OCI-LY3 (cell line): Measurements from ENCODE around the gene MTUS2.

Experiments used
- H2AFZ ChIP-seq: fragments of 200-600, 300-600 bp; shearing (Covaris generic); 2 replicates; pipeline ENCODE4 v1.6.0; 2014; ENCODE audit warnings: antibody characterized with exemption, low read depth, low read length
- H3K27ac ChIP-seq: fragments of 200-600, 300-600 bp; sonication (generic); 2 replicates; pipeline ENCODE4 v1.5.1; 2014; ENCODE audit warnings: mild to moderate bottlenecking, low read length, moderate library complexity, mixed read lengths
- H3K27me3 ChIP-seq: fragments of 200-600, 300-600 bp; sonication (generic); 2 replicates; pipeline ENCODE4 v1.6.1; 2014; ENCODE audit warnings: low read depth, low read length, mixed read lengths
- H3K36me3 ChIP-seq: fragments of 200-600, 300-600 bp; sonication (generic); replicated peaks from 2 replicates; pipeline ENCODE3; 2014; ENCODE audit warnings: low read depth, low read length, mixed read lengths
- H3K4me1 ChIP-seq: fragments of 300-600, 200-600 bp; sonication (generic); 2 replicates; pipeline ENCODE4 v1.6.1; 2014; ENCODE audit warnings: low read length, mixed read lengths
- H3K4me2 ChIP-seq: fragments of 200-600, 300-600 bp; sonication (generic); 2 replicates; pipeline ENCODE4 v1.6.1; 2014; ENCODE audit warnings: low read length, mixed read lengths
- H3K4me3 ChIP-seq: fragments of 300-600, 200-600 bp; sonication (generic); 2 replicates; pipeline ENCODE4 v1.5.1; 2014; ENCODE audit warnings: antibody characterized with exemption, mild to moderate bottlenecking, low read length, moderate library complexity
- H3K79me2 ChIP-seq: fragments of 300-600, 200-600 bp; shearing (Covaris generic); 2 replicates; pipeline ENCODE4 v1.6.1; 2014; ENCODE audit warnings: mild to moderate bottlenecking, low read length, mixed read lengths
- H3K9ac ChIP-seq: fragments of 300-600, 200-600 bp; shearing (Covaris generic); 2 replicates; pipeline ENCODE4 v1.6.0; 2014; ENCODE audit warnings: mild to moderate bottlenecking, low read length, moderate library complexity
- H3K9me3 ChIP-seq: fragments of 200-600, 300-600 bp; shearing (Covaris generic); 2 replicates; pipeline ENCODE4 v1.6.1; 2014; ENCODE audit warnings: low read length, mixed read lengths; ENCODE audit not compliant: insufficient read depth
- H4K20me1 ChIP-seq: fragments of 200-600, 300-600 bp; sonication (generic); 2 replicates; pipeline ENCODE4 v1.6.1; 2016; ENCODE audit warnings: low read length, mixed read lengths; ENCODE audit not compliant: insufficient read depth
- EZH2phosphoT487 ChIP-seq: fragments of 200-600 bp; shearing (Covaris generic); IDR thresholded peaks from 2 replicates; pipeline ENCODE4 v1.6.1; 2018; ENCODE audit warnings: antibody characterized with exemption, mixed run types, low read depth
- TF ChIP-seq, protein P1 (sequence below): fragments of 200-600, 300-600 bp; sonication (generic); IDR thresholded peaks from 2 replicates; pipeline ENCODE4 v1.5.1; 2014; ENCODE audit warnings: antibody characterized with exemption, low read length, low read depth

MTUS2 gene

DNA sequence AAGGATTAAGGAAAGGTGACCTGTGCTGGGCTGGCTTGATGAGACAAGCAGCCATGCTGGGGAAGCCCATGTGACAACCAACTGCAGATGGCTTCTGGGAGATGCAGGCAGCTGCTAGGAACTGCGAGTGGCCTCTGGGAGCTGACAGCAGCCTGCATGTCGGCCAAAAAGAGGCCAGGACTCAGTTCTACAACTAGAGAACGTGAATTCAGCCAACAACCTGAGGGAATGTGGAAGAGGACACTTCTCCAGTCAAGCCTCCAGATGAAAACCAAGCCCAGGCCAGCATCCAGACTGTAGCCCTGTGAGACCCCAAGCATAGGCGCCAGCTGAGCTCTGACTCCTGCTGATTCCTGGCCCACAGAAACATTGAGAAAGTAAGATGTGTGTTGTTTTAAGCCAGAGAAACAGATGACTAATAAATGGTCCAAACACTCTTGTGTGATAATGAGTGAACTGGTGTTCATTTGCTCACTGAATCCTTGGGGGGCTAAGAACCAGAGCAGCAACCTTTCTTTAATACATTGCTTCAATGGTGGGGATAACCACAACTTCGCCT lies 730.4 kb downstream of the MTUS2 start:
- peaks cover 52% of the 10 kb centered on the region for H3K36me3 ChIP-seq
- TF ChIP-seq, protein P1, sequence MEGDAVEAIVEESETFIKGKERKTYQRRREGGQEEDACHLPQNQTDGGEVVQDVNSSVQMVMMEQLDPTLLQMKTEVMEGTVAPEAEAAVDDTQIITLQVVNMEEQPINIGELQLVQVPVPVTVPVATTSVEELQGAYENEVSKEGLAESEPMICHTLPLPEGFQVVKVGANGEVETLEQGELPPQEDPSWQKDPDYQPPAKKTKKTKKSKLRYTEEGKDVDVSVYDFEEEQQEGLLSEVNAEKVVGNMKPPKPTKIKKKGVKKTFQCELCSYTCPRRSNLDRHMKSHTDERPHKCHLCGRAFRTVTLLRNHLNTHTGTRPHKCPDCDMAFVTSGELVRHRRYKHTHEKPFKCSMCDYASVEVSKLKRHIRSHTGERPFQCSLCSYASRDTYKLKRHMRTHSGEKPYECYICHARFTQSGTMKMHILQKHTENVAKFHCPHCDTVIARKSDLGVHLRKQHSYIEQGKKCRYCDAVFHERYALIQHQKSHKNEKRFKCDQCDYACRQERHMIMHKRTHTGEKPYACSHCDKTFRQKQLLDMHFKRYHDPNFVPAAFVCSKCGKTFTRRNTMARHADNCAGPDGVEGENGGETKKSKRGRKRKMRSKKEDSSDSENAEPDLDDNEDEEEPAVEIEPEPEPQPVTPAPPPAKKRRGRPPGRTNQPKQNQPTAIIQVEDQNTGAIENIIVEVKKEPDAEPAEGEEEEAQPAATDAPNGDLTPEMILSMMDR, result no peak
- no peak for TF ChIP-seq EZH2phosphoT487
- H3K9me3 ChIP-seq, result no peaks in the 10 kb centered on the region
- H3K27me3 ChIP-seq, result no peaks in the 10 kb centered on the region
- no peak overlapping the region for H3K4me2 ChIP-seq
- H2AFZ ChIP-seq, result no peak overlapping the region
- no peak overlapping the region for H3K27ac ChIP-seq
- no peaks in the 10 kb centered on the region for H3K4me1 ChIP-seq
- no peak overlapping the region for H3K4me3 ChIP-seq
- H3K9ac ChIP-seq, result no peak overlapping the region
- peaks cover 53% of the 10 kb centered on the region for H4K20me1 ChIP-seq
- peaks cover 86% of the 10 kb centered on the region for H3K79me2 ChIP-seq

- peaks cover 86% of the 10 kb centered on the region for H3K79me2 ChIP-seq
- H3K4me1 ChIP-seq, result no peaks in the 10 kb centered on the region
- H2AFZ ChIP-seq, result no peak overlapping the region
- no peak overlapping the region for H3K4me2 ChIP-seq
- TF ChIP-seq EZH2phosphoT487, result no peak
- TF ChIP-seq, protein P1, result no peak
- H3K9me3 ChIP-seq, result no peaks in the 10 kb centered on the region
- H3K27ac ChIP-seq, result no peak overlapping the region
- no peaks in the 10 kb centered on the region for H3K27me3 ChIP-seq
- H3K36me3 ChIP-seq, result peaks cover 47% of the 10 kb centered on the region
- peaks cover 53% of the 10 kb centered on the region for H4K20me1 ChIP-seq
- H3K4me3 ChIP-seq, result no peak overlapping the region
- H3K9ac ChIP-seq, result no peak overlapping the region
Observed at GRCh38 chr13:29551214-29551613, 731.1 kb downstream of the MTUS2 start.
